Fibroblast of lung (primary cell): ENCODE results near the gene PTPN14. TPM values are rescaled to one million over a fixed set of nuclear protein-coding genes. Genes with fewer than 3 reads are reported as not detected.
A peak's percentile ranks its signal among the peaks of the same experiment; 100 is the strongest.

Experiments used
- DNase-seq, 2 donors: peaks; one replicate each; pipeline versions ENCODE4 v3.0.0 to v3.0.0-alpha.2; 2010; ENCODE audit warnings: low read depth in 2 of 2
- H2AFZ ChIP-seq: 2 replicates; pipeline ENCODE4 v1.5.1; 2012; ENCODE audit warnings: low read length, control low read depth, inconsistent platforms
- H3K27ac ChIP-seq: 2 replicates; pipeline ENCODE4 v1.5.1; 2011; ENCODE audit warnings: low read length, control low read depth; ENCODE audit not compliant: insufficient read depth
- H3K27me3 ChIP-seq: 2 replicates; pipeline ENCODE4 v1.5.1; 2011; ENCODE audit warnings: mild to moderate bottlenecking, low read length; ENCODE audit not compliant: control insufficient read depth, insufficient read depth
- H3K36me3 ChIP-seq: 2 replicates; pipeline ENCODE4 v1.5.1; 2011; ENCODE audit warnings: low read length; ENCODE audit not compliant: control insufficient read depth, insufficient read depth
- H3K4me1 ChIP-seq: 2 replicates; pipeline ENCODE4 v1.5.1; 2011; ENCODE audit warnings: low read length; ENCODE audit not compliant: control insufficient read depth, insufficient read depth; ENCODE audit errors: extremely low read depth
- H3K4me2 ChIP-seq: 2 replicates; pipeline ENCODE4 v1.5.1; 2011; ENCODE audit warnings: low read length, control low read depth; ENCODE audit not compliant: insufficient read depth; ENCODE audit errors: extremely low read depth
- H3K4me3 ChIP-seq, 4 experiments: fragments of 200-600 bp in 1 of 4; sonication (generic) in 1 of 4; replicated peaks in 1 of 4; 2 replicates each; pipeline ENCODE4 v1.5.1; 2011 to 2016; ENCODE audit warnings: low read length in 4 of 4, low read depth in 3 of 4, mild to moderate bottlenecking in 3 of 4, control low read depth in 2 of 4, inconsistent platforms in 1 of 4, mixed read lengths in 1 of 4; ENCODE audit not compliant: insufficient read depth in 1 of 4; ENCODE audit errors: control extremely low read depth in 1 of 4
- H3K79me2 ChIP-seq: 2 replicates; pipeline ENCODE4 v1.5.1; 2012; ENCODE audit warnings: mild to moderate bottlenecking, low read length, inconsistent platforms; ENCODE audit not compliant: control insufficient read depth, insufficient read depth
- H3K9ac ChIP-seq: 2 replicates; pipeline ENCODE4 v1.5.1; 2011; ENCODE audit warnings: mild to moderate bottlenecking, low read length, control low read depth; ENCODE audit not compliant: insufficient read depth
- H3K9me3 ChIP-seq: 2 replicates; pipeline ENCODE4 v1.5.1; 2012; ENCODE audit warnings: low read depth, low read length; ENCODE audit not compliant: control insufficient read depth, insufficient read depth
- H4K20me1 ChIP-seq: 2 replicates; pipeline ENCODE4 v1.5.1; 2011; ENCODE audit warnings: low read length; ENCODE audit not compliant: control insufficient read depth, insufficient read depth; ENCODE audit errors: extremely low read depth
- CTCF ChIP-seq, 2 donors: IDR thresholded peaks in 1 of 2; conservative IDR thresholded peaks in 1 of 2; 1 replicate in 1 of 2; 2 replicates in 1 of 2; pipeline ENCODE4 v1.5.1; 2011 to 2012; ENCODE audit warnings: low read length in 2 of 2, control low read depth in 1 of 2, inconsistent platforms in 1 of 2, low read depth in 1 of 2, mild to moderate bottlenecking in 1 of 2
- EZH2 ChIP-seq: IDR thresholded peaks from 2 replicates; pipeline ENCODE4 v1.5.1; 2012; ENCODE audit warnings: low read length, control low read depth, mild to moderate bottlenecking; ENCODE audit errors: missing control alignments
- polyA plus RNA-seq, 2 donors: library from polyadenylated mRNA; depleted of rRNA in 1 of 2; stranded (reverse) in 1 of 2; unstranded in 1 of 2; fragments of >200 nt; gene quantifications; 2 replicates each; pipeline ENCODE4 v1.2.1, GENCODE V29; 2011 to 2012; ENCODE audit warnings: missing spikeins in 1 of 2
- total RNA-seq: library from RNA; depleted of rRNA; stranded (reverse); fragments of >200 nt; gene quantifications from 2 replicates; pipeline ENCODE4 v1.2.1, GENCODE V29; 2014

Gene PTPN14
- total and polyA plus RNA-seq, 2 donors (not counting 1 experiment from before 2014, with no cell fraction given) = 38.7 to 56.1 TPM

DNA sequence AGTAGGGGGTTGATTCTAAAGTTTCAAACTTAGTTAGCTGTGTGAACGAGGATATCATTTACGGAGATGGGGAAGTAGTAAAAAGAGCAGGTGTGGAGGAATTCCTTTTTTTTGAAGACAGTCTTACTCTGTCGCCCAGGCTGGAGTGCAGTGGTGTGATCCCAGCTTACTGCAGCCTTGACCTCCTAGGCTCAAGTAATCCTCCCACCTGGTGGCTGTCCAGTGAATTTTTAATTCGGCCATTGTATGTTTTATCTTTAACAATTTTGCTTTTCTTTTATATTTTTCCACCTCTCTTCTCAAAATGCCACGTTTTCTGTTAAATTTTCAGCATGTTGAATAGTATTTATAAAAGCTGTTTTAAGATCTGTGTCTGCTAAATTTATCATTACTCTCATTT is 39.3 kb upstream of the PTPN14 start:
- H3K4me2 ChIP-seq = no peak overlapping the region
- H3K27me3 ChIP-seq = no peaks in the 10 kb centered on the region
- no peaks in the 10 kb centered on the region for H3K4me1 ChIP-seq
- no peak overlapping the region for H3K27ac ChIP-seq
- TF ChIP-seq EZH2 (no peak), CTCF (conservative IDR thresholded peaks at IDR 0.05 in 1 of 2, IDR thresholded peaks at IDR 0.05 in 1 of 2; ENCODE audit: low read depth in 1 of 2, low read length in 2 of 2) (no peak)
- DNase-seq = no peak
- H3K9me3 ChIP-seq = no peaks in the 10 kb centered on the region
- H4K20me1 ChIP-seq = no peaks in the 10 kb centered on the region
- no peaks in the 10 kb centered on the region for H3K79me2 ChIP-seq
- H2AFZ ChIP-seq = no peak overlapping the region
- no peak overlapping the region for H3K4me3 ChIP-seq
- no peaks in the 10 kb centered on the region for H3K36me3 ChIP-seq
- no peak overlapping the region for H3K9ac ChIP-seq

DNA sequence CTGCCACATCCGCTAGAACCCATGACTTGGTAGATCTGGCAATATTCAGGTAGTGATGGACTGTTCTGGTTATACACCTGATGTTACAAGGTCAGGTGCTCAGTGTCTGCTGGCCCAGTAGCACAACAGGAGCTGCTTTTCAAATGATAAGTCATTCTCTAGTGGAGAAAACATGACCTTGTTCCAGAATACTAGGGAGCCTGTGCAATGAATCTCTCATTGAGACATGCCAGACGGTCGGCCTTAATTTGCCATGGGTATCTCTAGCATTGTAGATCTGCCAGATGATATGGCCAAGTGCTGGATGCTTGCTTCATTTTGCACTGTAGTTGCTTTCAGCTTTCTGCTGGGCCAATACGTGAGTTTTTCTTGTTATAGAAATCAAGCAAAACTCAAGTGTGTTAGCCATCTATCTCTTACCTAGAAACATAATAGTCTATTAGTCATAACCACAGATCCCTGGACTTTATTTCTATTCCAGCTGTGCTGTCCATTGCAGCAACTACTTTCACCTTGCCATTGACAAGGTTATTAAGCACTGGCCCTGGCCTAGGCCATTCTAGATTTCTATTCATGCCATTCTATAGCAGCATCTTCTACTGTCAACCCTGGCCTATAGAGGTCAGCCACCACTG is 37.7 kb upstream of the PTPN14 start:
- DNase-seq = peak in 1 of 2 donors; percentile 56

GRCh38 chr1:214587165-214587564 is 35.8 kb upstream of the PTPN14 start:
- no peak overlapping the region for H2AFZ ChIP-seq
- DNase-seq = no peak
- H3K4me3 ChIP-seq = no peak overlapping the region
- H3K27ac ChIP-seq = no peak overlapping the region
- H3K4me2 ChIP-seq = no peak overlapping the region
- TF ChIP-seq CTCF (conservative IDR thresholded peaks at IDR 0.05 in 1 of 2, IDR thresholded peaks at IDR 0.05 in 1 of 2; ENCODE audit: low read depth in 1 of 2, low read length in 2 of 2) (no peak), EZH2 (no peak)
- H3K79me2 ChIP-seq = no peaks in the 10 kb centered on the region
- H3K4me1 ChIP-seq = peaks cover 3% of the 10 kb centered on the region
- H3K36me3 ChIP-seq = no peaks in the 10 kb centered on the region
- H4K20me1 ChIP-seq = no peaks in the 10 kb centered on the region
- H3K9me3 ChIP-seq = no peaks in the 10 kb centered on the region
- no peak overlapping the region for H3K9ac ChIP-seq
- no peaks in the 10 kb centered on the region for H3K27me3 ChIP-seq

More for the DNA sequence above, 37.7 kb upstream of the PTPN14 start:
- no peak overlapping the region for H3K9ac ChIP-seq
- H3K4me2 ChIP-seq = no peak overlapping the region
- peaks cover 3% of the 10 kb centered on the region for H3K4me1 ChIP-seq
- TF ChIP-seq EZH2 (no peak), CTCF (conservative IDR thresholded peaks at IDR 0.05 in 1 of 2, IDR thresholded peaks at IDR 0.05 in 1 of 2; ENCODE audit: low read depth in 1 of 2, low read length in 2 of 2) (no peak)
- no peaks in the 10 kb centered on the region for H3K36me3 ChIP-seq
- H3K4me3 ChIP-seq = no peak overlapping the region
- no peak overlapping the region for H3K27ac ChIP-seq
- no peaks in the 10 kb centered on the region for H3K9me3 ChIP-seq
- H2AFZ ChIP-seq = no peak overlapping the region
- H4K20me1 ChIP-seq = no peaks in the 10 kb centered on the region
- H3K27me3 ChIP-seq = no peaks in the 10 kb centered on the region
- H3K79me2 ChIP-seq = no peaks in the 10 kb centered on the region
